Activated CD4-positive, alpha-beta T cell treated with anti-CD3 and anti-CD28 coated beads, Interleukin-2, Interleukin-4, amounts not matched to agents 100 ng/mL and 50 ng/mL, durations not matched to agents 16 hours and 8 hours (primary cell): Measurements from ENCODE around the gene WHRN.

Experiments
- DNase-seq: peaks from one replicate; pipeline ENCODE4 v3.0.0-alpha.2; 2020; ENCODE audit warnings: low spot score

WHRN gene

DNA sequence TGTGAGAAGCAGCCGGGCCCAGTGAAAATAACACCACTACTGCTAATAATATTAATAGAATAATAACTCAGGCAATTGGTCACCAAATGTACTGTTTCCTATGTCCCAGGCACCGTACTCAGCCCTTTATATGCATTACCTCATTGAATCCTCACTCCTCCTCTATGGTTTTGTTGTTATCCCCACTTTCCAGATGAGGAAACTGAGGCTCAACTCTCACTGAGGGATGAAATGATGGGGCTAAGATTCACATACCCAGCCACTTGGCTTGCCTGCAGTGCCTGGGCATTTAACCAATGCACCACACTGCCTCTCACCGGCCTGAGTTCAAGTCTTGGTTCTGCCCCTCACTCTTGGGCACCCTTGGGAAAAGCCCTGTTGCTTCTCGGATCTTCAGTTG, 34.1 kb downstream of the WHRN start:
- no peak for DNase-seq

DNA sequence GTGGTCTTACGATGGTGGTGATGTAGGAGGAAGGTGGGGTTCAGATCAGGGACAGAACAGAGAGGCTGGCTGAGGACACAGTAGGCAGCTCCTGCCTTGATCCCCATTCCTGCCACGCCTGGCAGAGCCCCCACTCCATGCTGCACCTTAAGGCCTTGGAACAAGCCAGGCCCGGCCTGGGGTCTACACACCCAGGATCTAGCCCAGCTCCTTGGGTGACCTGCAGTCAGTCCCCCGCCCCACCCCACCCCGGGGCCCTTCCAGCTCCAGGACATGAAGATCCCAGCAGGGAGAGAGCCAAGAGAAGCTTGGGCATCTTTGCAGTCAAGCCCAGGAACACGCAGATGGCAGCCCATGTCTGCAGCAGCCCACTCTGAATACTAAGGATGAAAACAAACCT, 34.7 kb downstream of the WHRN start:
- DNase-seq, result no peak

DNA sequence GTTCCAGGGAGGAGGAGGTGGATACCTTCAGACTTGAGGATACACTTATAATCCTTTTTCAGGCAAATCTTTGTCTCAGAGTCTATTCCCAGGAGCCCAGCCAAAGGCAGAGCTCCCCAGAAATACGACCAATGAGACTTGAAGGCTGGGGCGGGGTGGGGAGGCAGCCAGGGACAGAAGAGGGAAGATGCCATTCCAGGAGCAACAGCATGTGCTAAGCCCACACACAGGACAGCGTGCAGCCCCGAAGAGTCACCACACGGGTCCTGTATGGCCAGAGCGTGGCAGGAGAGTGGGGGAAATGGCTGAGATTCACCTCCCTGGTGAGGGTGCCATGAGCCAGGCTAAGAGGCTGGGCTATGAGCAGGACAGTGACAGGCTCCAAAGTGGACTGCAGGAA, 35.2 kb downstream of the WHRN start:
- no peak for DNase-seq

DNA sequence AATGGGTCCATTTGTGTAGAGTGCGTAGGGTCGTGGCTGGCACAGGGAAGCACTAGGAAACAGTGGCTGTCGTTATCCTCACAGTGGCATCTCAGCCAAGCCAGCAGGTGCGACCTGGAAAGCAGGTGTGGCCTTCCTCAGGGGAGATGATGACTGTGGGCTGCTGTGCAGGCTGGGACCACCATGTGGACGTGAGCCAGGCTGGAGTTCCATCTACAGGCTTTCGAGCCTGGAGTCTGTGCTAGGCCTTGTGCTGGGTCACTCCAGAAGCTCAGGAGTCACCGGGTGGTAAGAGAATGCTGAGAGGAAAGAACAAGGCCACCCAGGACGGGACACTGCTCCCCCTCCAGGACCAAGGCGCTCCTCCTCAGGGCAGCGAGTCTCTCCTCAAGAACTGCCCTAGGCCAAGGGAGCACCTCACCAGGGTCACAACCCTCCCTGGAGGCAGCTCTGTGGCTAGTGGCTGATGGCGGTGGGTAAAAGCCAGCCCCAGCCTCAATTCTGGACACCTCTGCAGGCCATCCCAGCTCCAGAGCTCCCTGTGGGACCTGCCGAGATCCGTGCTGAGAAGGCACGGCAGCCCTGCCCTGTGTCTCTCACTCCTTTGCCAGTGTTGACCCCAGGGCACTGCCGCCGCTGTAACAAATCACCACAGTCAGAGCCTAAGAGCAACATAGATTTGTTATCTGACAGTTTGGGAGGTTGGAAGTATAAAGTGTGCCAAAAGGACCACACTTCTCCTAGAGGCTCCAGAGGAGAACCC, 36.0 kb downstream of the WHRN start:
- no peak for DNase-seq

DNA sequence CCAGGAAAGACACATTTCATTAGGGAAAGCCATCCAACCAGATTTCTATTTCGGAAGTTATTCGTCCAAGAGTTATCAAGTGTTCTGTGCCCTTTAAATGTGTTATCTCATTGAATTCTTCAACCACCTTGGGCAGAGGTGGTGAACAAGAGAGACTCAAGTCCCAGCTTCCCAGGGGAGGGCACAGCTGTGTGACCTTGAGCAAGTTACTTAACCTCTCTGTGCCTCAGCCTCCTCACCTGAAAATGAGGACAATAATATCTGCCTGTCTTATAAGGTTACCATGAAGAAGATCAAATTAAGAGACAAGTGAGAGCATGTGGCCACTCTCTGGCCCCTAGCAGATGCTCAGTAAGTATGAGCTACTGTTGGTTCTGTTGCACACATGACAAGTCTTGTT, 37.4 kb downstream of the WHRN start:
- DNase-seq, result no peak

DNA sequence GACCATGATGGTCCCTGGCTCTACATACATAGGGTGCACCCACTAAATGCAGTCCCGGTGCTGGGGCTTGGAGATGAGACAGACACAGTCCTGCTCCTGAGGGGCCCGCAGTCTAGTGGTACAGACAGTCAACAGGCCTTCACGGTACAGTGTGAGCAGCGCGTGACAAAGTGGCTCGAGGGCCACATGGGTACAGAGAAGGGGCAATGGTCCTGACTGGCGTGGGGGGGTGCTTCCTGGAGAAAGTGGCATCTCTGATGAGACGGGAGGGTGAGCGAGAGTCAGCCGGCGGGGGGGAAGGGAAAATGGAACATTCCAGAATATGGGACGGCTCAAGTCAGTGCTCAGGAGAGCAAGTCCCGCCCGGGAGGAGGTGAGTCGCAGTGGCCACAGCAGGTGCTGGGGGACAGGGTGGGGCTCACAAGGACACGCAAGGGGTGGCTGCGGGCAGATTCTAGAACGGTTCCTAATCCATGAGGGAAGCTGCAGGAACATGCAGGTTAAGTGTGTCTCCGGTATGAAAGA, 38.0 kb downstream of the WHRN start:
- DNase-seq, result no peak

GRCh38 chr9:114465906-114466900, 39.1 kb downstream of the WHRN start:
- DNase-seq, result no peak

DNA sequence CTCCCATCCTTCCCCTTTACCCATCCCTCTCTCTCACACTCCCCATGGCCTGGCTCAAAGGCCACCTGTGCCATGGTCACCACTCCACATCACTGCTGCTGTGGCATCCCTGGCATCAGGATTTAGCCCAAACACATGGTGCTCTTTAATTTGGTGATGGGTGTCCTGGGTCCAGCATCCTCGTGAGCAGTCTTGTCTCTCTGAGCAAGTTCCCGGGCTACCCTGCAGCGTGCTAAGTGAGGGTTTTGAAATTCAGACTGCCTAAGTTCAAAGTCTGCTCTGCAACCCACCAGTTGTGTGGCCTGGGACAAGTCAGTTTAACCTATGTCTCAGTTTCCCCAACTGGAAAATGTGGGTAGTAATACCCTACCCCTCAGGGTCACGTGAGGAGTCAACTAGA, 39.9 kb downstream of the WHRN start:
- no peak for DNase-seq

GRCh38 chr9:114464281-114465051, 40.8 kb downstream of the WHRN start:
- DNase-seq, result no peak

DNA sequence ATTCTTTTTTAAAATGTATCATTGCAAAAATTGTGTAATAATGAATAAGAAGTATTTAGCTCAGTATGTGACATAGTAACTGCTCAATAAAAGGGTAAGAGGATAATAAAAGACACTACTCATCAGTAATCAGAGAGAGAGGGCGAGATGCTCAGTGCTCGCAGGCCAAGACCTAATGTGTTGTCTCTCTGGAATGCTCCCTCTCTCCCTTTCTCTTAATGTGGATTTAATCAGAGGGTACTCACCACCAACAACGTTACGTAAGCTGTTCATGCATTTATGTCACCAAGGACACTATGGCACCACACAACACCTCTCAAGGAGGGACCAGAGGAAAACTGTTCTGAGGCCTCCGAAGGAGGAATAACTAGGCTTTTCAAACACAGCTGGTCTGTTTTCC, 42.5 kb downstream of the WHRN start:
- DNase-seq, result no peak

DNA sequence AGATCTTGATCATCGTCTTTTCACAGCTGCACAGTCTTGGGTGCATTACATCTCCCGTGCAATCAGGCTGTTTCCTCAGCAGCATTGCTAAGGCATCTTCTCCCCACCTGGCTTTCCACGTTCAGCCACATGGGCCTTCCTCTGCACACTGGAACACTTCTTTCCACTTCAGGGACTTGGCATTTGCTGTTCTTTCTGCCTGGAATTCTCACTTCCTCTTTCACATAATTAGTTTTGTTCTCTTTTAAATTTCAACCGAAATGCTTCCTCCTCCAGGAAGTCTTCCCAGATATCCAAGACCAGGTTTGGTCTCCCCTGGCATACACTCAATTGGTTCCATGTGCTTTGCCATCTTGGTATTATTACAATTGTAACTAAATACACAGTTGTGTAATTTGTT, 43.8 kb downstream of the WHRN start:
- DNase-seq, result no peak

- no peak for DNase-seq
These were observed 44.6 kb downstream of the WHRN start for GRCh38 chr9:114460513-114461199.

- DNase-seq, result no peak
These were observed 45.8 kb downstream of the WHRN start for GRCh38 chr9:114459464-114459863.

- no peak for DNase-seq
These were observed 48.3 kb downstream of the WHRN start for GRCh38 chr9:114456929-114457328.

- no peak for DNase-seq
These were observed 50.6 kb downstream of the WHRN start for GRCh38 chr9:114454652-114455051.

- DNase-seq, result no peak
These were observed 52.8 kb downstream of the WHRN start for GRCh38 chr9:114452219-114453165.

DNA sequence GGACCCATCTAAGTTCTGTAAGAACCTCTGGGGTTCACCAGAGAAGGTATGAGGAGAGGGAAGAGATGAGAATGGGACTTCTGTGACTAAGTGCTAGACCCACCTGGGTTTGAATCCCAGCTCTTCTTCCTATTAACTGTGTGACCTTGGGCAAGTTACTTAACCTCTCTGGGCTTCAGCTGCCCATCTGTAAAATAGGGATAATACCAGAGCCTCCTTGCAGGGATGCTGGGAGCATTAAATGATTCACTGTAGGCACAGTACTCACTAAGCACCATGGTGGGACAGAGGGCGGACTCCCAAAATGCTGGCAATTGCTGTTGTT, 53.6 kb downstream of the WHRN start:
- no peak for DNase-seq

DNA sequence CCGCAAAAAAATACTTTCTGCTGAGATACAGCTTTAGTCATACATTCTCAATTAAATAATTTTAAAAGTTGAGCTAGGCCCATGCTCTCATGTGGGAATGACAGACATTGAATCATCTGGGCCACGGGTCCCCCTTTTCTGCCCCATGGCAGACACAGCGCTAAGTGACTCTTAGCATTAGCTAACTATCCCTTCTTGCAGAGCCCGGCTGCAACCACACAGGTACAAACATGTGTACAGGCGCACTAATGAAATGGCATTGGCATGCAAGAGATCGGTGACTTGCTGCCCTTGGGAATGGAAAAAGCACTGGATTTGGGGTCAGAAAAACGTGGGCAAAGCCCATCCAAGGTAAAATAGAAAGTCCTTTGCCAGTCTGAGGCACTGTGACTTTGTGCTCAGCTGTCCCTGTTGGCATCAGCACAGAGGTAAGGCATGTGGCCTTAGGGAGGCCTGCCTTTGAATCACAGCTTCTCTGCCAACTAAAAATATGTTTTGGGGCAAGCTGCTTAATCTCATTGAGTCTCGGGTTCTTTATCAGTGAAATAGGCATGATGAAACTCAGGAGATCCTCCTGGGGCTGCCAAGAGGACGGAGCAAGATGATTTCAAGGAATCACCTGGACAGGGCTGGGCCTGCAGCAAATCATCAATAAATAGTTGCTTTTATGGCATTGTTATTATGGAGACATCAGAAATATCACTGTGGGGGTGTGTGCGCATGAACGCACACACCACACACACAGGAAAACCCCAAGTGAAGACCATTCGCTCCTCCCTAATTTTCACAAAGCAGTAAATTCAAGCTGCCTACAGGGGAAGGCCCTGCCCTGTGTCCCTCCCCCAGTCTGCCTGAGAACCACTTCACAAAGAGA, 54.2 kb downstream of the WHRN start:
- no peak for DNase-seq

DNA sequence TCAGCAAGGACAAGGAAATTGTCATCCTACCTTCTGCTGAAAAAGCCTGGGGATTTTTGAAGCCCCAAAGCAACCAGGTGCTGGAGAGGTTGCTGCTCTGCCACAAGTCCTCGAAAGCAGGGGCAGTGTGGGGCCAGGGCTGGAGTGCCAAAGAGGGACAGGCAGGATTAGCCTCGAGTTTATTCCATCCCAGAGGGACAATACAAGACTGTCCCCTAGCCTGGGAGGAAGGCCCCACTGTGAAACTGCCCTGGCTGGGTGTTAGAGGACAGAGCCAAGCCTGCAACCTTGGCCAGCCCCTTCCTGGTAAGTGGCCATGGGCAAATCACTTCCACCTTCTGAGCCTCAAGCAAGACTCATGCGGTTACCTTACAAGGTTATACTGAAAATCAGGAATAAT, 55.1 kb downstream of the WHRN start:
- no peak for DNase-seq

GRCh38 chr9:114449236-114449635, 56.0 kb downstream of the WHRN start:
- no peak for DNase-seq
